Tibial artery (tissue), 4 donors: ENCODE data around the gene SLC6A16.

ENCODE experiments used
- DNase-seq, 2 donors: peaks; one replicate each; pipeline ENCODE4 v3.0.0-alpha.2; 2019
- H3K27ac ChIP-seq, 2 donors: fragments of 200-600 bp; sonication (generic) in 1 of 2; 1 replicate in 1 of 2; 2 replicates in 1 of 2; pipeline ENCODE4 v1.5.1; 2018 to 2019; ENCODE audit warnings: mild to moderate bottlenecking in 1 of 2
- H3K27me3 ChIP-seq, 2 donors: fragments of 200-600 bp; sonication (generic) in 1 of 2; one replicate each; pipeline versions ENCODE4 v1.5.1 to v1.6.0; 2016 to 2019
- H3K36me3 ChIP-seq, 3 donors: fragments of 200-600 bp; sonication (generic) in 2 of 3; one replicate each; pipeline ENCODE4 v1.5.1; 2016 to 2019; ENCODE audit warnings: mild to moderate bottlenecking in 2 of 3
- H3K4me1 ChIP-seq, 4 donors: fragments of 200-600 bp; sonication (generic) in 2 of 4; 1 replicate in 3 of 4; 2 replicates in 1 of 4; pipeline ENCODE4 v1.5.1; 2016 to 2019
- H3K4me3 ChIP-seq, 2 donors: fragments of 200-600 bp; sonication (generic) in 1 of 2; 1 replicate in 1 of 2; 2 replicates in 1 of 2; pipeline ENCODE4 v1.5.1; 2018 to 2019; ENCODE audit warnings: mild to moderate bottlenecking in 2 of 2
- H3K9me3 ChIP-seq, 3 donors: fragments of 200-600 bp; sonication (generic) in 1 of 3; one replicate each; pipeline ENCODE4 v1.5.1; 2016 to 2019
- intact Hi-C: fragments of 100-400 bp; cut with DNase I; formaldehyde crosslinking; loops from one replicate; pipeline ENCODE4 v1.15.0; 2023; ENCODE audit warnings: low total_unique reads
- TF ChIP-seq, protein P1 (sequence below), 2 experiments: fragments of 200-600 bp in 1 of 2; fragments of 450-650 bp in 1 of 2; IDR thresholded peaks; one replicate each; pipeline ENCODE4 v1.5.1; 2017 to 2019; ENCODE audit warnings: antibody characterized with exemption in 2 of 2, mild to moderate bottlenecking in 1 of 2, moderate library complexity in 1 of 2

The SLC6A16 gene

GRCh38 chr19:49349567-49349966 lies 24.6 kb upstream of the SLC6A16 start:
- DNase-seq, result no peak
- Histone ChIP-seq H3K4me1 (no peaks in the 10 kb centered on the region), H3K27me3 (no peaks in the 10 kb centered on the region), H3K9me3 (no peaks in the 10 kb centered on the region), H3K4me3 (no peak overlapping the region), H3K27ac (no peak overlapping the region), H3K36me3 (peaks cover 65 to 100% (median 82%) of the 10 kb centered on the region in 3 donors)
- intact Hi-C loops, result loop anchor here (10.0 kb wide), 1 partner anchor 85 kb away; no protein-coding TSS in a partner anchor
- TF ChIP-seq, protein P1, sequence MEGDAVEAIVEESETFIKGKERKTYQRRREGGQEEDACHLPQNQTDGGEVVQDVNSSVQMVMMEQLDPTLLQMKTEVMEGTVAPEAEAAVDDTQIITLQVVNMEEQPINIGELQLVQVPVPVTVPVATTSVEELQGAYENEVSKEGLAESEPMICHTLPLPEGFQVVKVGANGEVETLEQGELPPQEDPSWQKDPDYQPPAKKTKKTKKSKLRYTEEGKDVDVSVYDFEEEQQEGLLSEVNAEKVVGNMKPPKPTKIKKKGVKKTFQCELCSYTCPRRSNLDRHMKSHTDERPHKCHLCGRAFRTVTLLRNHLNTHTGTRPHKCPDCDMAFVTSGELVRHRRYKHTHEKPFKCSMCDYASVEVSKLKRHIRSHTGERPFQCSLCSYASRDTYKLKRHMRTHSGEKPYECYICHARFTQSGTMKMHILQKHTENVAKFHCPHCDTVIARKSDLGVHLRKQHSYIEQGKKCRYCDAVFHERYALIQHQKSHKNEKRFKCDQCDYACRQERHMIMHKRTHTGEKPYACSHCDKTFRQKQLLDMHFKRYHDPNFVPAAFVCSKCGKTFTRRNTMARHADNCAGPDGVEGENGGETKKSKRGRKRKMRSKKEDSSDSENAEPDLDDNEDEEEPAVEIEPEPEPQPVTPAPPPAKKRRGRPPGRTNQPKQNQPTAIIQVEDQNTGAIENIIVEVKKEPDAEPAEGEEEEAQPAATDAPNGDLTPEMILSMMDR (IDR thresholded peaks at IDR 0.05), result no peak

- TF ChIP-seq, protein P1 (IDR thresholded peaks at IDR 0.05), result no peak
- Histone ChIP-seq H3K36me3 (peaks cover 68 to 100% (median 85%) of the 10 kb centered on the region in 3 donors), H3K9me3 (no peaks in the 10 kb centered on the region), H3K27ac (no peak overlapping the region), H3K27me3 (no peaks in the 10 kb centered on the region), H3K4me3 (no peak overlapping the region), H3K4me1 (no peaks in the 10 kb centered on the region)
- intact Hi-C loops, result loop anchor here (10.0 kb wide), 1 partner anchor 84 kb away; no protein-coding TSS in a partner anchor
- no peak for DNase-seq
These were observed 23.6 kb upstream of the SLC6A16 start for GRCh38 chr19:49348305-49349189.

GRCh38 chr19:49347835-49348234 lies 22.8 kb upstream of the SLC6A16 start:
- Histone ChIP-seq H3K9me3 (no peaks in the 10 kb centered on the region), H3K27ac (no peak overlapping the region), H3K4me1 (no peaks in the 10 kb centered on the region), H3K27me3 (no peaks in the 10 kb centered on the region), H3K36me3 (peaks cover 76 to 100% (median 86%) of the 10 kb centered on the region in 3 donors), H3K4me3 (no peak overlapping the region)
- TF ChIP-seq, protein P1 (IDR thresholded peaks at IDR 0.05), result no peak
- DNase-seq, result no peak
- intact Hi-C loops, result loop anchor here (10.0 kb wide), 1 partner anchor 83 kb away; no protein-coding TSS in a partner anchor

- Histone ChIP-seq H3K4me1 (no peaks in the 10 kb centered on the region), H3K9me3 (no peaks in the 10 kb centered on the region), H3K4me3 (no peak overlapping the region), H3K36me3 (peaks cover 82 to 100% (median 88%) of the 10 kb centered on the region in 3 donors), H3K27ac (no peak overlapping the region), H3K27me3 (no peaks in the 10 kb centered on the region)
- DNase-seq, result no peak
- TF ChIP-seq, protein P1 (IDR thresholded peaks at IDR 0.05), result no peak
- intact Hi-C loops, result loop anchor here (10.0 kb wide), 1 partner anchor 82 kb away; no protein-coding TSS in a partner anchor
These were observed 22.2 kb upstream of the SLC6A16 start for GRCh38 chr19:49347191-49347590.

GRCh38 chr19:49344505-49345423 lies 19.8 kb upstream of the SLC6A16 start:
- H3K27ac ChIP-seq, result no peak overlapping the region
- H3K9me3 ChIP-seq, result no peaks in the 10 kb centered on the region
- H3K4me1 ChIP-seq, result peaks cover 0 to 15% (median 7%) of the 10 kb centered on the region in 4 donors
- no peak for DNase-seq
- peaks cover 71 to 92% (median 80%) of the 10 kb centered on the region in 3 donors for H3K36me3 ChIP-seq
- intact Hi-C loops, result loop anchor here (10.0 kb wide), 1 partner anchor 80 kb away; no protein-coding TSS in a partner anchor
- H3K4me3 ChIP-seq, result no peak overlapping the region
- no peaks in the 10 kb centered on the region for H3K27me3 ChIP-seq
- TF ChIP-seq, protein P1 (IDR thresholded peaks at IDR 0.05), result no peak
